DMS 273 (cell line): ENCODE data around the gene SBNO1.
"Not testable (repeated sequence)": the region's sequence is repeated elsewhere in the genome, so short reads cannot be mapped to it uniquely, and the experiment has no call there.

ENCODE experiments used
- DNase-seq: peaks from one replicate; lab custom pipeline; 2025; ENCODE audit not compliant: unreplicated experiment; lab: John Stamatoyannopoulos, UW

The SBNO1 gene

GRCh38 chr12:123389560-123390351, 25.1 kb upstream of the SBNO1 start:
- DNase-seq, result peak; percentile 51

GRCh38 chr12:123388951-123389559, 24.4 kb upstream of the SBNO1 start:
- peak; percentile 43 for DNase-seq

DNA sequence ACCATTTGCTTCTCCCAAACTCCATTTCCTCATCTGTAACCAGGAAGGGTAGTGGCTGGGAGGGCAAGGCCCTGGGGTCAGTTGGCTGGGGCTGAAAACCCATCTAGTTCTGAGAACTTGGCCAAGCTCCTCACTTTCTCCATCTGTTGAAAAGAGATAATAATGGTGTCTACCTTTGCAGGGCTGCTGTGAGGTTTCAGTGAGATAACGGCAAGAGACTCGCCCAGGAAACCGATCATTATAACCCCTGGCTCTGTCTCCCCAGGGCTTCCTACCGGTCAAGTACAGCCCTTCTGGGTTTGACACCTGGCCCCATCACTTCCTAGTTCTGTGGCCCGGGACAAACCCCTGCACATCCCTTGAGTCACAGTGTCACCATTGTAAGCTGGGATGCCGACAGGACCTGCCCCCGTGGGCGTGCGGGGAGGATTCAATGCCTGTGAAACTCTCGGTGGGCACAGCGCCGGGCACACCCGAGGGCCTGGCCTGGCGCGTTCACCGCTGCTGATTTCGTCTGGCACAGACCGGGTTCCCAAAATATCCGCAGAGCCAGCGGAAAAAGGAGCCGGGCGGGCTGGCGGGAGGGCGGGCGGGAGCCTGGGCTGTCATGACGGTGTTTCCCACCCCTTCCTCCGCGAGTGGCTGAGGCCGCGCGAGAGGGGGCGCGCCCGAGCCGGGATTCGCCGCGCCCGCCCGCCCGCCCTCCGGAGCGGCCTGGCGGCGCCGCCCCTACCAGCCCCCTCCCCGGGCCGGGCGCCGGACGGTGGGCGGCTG, 23.7 kb upstream of the SBNO1 start:
- peak; percentile 84 for DNase-seq

GRCh38 chr12:123387508-123388176, 23.0 kb upstream of the SBNO1 start:
- no peak for DNase-seq

GRCh38 chr12:123385536-123385935, 20.9 kb upstream of the SBNO1 start:
- DNase-seq, result not testable (repeated sequence)

- no peak for DNase-seq
These were observed 20.3 kb upstream of the SBNO1 start for GRCh38 chr12:123384994-123385376.

DNA sequence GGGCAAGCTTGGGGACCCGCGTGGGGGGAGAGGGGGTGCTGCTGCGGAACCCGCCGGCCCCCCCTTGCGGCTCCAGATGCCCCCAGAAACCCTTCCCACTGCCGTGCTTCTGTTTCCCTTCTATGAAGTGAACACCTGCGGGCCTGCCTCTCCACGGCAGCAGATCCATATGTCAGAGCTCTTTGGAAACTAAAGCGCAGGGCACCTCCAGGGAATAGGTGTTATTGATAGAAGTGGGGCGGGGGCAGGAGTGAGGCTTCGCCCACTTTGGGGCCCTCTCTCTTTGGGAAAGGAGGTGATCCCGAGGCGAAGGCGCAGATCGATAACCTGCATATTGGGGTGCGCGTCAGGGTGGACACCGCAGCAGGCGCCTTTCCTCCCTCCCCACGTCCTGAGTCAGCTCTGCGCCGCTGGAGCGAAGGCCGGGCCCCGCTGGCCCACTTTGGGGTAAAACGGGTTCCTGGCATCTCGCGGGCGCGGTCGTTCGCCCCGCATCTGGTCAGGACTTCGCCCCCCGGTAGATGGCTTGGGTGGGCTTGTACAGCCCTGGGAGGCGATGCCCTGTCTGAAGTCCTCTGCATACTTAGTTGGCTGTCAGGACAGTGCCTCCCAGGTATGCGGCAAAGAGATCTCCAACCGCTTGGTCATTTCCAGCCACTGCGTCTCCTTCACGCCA, 19.8 kb upstream of the SBNO1 start:
- peak; percentile 58 for DNase-seq

DNA sequence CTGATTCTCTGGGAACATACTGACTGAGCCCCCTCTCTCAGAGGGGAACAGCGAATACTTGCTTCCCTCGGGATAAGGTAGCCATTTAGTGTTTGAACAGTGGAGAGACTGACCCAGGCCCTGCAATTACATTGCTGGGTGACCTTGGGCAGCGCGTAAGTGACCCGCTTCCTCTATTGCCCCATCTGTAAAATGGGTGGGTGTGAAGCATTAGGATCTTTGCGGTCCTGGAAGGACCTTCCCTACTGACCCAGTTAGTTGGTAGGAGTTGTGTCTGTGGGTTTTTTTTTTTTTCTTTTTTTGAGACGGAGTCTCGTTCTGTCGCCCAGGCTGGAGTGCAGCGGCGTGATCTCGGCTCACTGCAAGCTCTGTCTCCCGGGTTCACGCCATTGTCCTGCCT, 18.0 kb upstream of the SBNO1 start:
- no peak for DNase-seq

DNA sequence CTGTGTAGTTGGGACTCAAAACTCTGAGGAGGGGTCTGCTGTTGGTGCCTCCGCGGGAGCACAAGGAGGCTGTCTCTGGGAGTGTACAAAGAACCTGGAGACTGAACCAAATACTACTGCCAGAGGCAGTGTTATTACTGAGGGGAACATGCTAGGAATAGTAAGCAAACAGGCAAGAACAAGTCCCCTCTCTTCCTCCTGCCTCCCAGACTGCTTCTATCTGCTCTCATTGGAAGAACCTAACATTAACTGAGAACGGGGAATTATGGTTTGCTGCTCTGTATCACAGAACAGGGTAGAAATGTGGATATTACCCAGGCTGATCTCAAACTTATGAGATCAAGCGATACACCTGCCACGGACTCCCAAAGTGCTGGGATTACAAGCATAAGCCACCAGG, 14.7 kb upstream of the SBNO1 start:
- no peak for DNase-seq

DNA sequence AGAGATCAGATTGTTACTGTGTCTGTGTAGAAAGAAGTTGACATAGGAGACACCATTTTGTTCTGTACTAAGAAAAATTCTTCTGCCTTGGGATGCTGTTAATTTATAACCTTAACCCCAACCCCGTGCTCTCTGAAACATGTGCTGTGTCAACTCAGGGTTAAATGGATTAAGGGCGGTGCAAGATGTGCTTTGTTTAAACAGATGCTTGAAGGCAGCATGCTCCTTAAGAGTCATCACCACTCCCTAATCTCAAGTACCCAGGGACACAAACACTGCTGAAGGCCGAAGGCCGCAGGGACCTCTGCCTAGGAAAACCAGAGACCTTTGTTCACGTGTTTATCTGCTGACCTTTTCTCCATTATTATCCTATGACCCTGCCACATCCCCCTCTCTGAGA, 7.8 kb upstream of the SBNO1 start:
- DNase-seq, result not testable (repeated sequence)

GRCh38 chr12:123371667-123372368, 7.2 kb upstream of the SBNO1 start:
- DNase-seq, result not testable (repeated sequence)

GRCh38 chr12:123369229-123369628, 4.6 kb upstream of the SBNO1 start:
- DNase-seq, result no peak

DNA sequence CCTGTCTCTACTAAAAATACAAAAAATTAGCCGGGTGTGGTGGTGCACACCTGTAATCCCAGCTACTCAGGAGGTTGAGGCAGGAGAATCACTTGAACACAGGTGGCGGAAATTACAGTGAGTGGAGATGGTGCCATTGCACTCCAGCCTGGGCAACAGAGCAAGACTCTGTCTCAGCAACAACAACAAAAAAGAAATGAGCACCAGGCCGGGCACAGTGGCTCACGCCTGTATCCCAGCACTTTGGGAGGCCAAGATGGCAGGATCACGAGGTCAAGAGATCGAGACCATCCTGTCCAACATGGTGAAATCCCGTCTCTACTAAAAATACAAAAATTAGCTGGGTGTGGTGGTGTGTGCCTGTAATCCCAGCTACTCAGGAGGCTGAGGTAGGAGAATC, 3.8 kb upstream of the SBNO1 start:
- not testable (repeated sequence) for DNase-seq

- DNase-seq, result no peak
These were observed 2.9 kb upstream of the SBNO1 start for GRCh38 chr12:123367511-123367910.

- peak; percentile 99 for DNase-seq
These were observed 624 bp upstream of the SBNO1 start for GRCh38 chr12:123365025-123365917.

GRCh38 chr12:123363740-123364531, 711 bp downstream of the SBNO1 start:
- peak; percentile 63 for DNase-seq

GRCh38 chr12:123363390-123363739, 1.3 kb downstream of the SBNO1 start:
- no peak for DNase-seq

DNA sequence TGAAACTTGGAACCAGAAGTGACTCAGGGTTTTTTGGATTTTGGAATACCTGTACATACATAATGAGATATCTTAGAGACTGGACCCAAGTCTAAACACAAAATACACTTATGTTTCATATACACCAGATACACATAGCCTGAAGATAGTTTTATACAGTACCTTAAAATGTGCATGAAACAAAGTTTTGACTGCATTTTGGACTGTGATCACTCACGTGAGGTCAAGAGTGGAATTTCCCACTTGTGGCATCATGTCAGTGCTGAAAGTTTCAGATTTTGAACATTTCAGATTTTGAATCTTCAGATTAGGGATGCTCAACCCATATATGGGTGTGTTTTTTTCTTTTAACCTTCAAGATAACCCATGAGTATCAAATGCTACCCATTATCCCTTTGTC, 6.6 kb downstream of the SBNO1 start:
- no peak for DNase-seq
